IPS-18c (cell line): ENCODE results near the gene ENAH.
A peak's percentile ranks its signal among the peaks of the same experiment; 100 is the strongest.
"Not testable (repeated sequence)": the region's sequence is repeated elsewhere in the genome, so short reads cannot be mapped to it uniquely, and the experiment has no call there.

ENCODE experiments used
- H3K4me3 ChIP-seq: 2 replicates; pipeline ENCODE4 v1.7.0; 2013; ENCODE audit warnings: low read depth, mild to moderate bottlenecking, low read length, moderate library complexity; ENCODE audit not compliant: insufficient read depth
- H3K9me3 ChIP-seq: one replicate; pipeline ENCODE4 v1.6.1; 2013; ENCODE audit warnings: mild to moderate bottlenecking, low read length, moderate library complexity; ENCODE audit not compliant: control insufficient read depth, insufficient read depth

The ENAH gene

DNA sequence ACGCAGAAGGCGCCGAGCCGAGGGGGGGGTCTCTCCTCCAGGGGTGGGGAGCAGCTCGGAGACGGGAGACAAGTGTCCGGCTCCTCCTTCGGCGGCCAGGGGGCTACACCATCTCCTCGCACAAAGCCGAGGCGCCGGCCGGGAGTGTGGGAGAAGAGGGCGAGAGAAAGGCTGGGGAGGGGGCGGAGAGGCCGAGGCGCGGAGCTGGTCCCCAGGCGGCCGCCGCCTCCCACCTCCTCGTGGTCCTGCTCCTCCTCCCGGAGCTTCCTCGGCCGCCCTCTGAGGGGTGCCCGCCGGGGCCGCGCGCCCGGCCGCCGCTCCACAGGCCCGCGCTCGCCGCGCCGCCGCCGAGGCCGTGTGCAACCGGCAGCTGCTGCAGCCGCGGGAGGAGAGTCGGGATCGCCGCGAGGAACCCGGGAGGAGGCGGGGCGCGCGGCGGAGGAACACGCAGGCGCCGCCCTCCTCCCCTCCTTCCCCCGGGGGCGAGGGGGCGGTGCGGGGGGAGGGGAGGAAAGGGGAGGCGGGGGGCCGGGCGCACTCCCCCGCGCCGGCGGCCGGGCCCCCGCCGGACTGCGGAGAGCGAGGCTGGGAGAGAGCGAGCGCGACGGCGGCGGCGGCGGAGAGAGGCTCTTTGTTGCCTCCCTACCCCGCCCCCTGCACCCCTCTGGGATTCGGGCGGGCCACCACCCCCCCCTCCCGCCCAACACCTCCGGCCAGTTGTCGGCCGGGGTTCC is at the start of gene ENAH:
ENAH (minus strand) TSS at position 395 of the 734 bp plus-strand sequence. CDS start 433 bp downstream, outside the sequence.
- no peaks in the 10 kb centered on the region for H3K9me3 ChIP-seq
- H3K4me3 ChIP-seq: peak within 1 kb of the TSS; percentile 95

DNA sequence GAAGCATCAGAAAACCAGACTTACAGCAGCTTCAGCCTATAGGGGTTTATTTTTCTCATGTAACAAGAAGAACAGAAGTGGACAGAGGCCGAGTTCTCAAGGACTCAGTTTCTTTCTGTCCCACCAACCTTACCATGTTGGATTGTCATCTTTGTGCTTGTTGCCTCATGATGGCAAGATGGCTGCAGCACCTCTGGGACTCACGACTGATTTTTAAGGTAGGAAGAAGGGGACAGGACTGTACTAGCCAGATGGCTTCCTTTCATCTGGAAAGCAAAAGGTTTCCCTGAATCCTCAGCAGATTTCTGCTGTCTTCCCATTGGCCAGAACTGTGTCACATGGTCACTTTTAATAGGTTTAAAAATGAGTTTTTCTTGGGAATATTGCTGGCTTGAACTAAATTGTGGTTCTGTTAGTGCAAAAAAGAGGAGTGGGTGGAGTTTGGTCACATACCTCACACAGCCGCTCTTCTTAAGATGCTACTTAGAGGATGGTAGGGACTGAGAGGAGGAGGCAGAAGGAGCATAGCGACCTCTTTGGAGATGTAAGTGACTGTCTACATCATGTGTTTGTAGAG is 48.1 kb upstream of the ENAH start:
- no peak overlapping the region for H3K4me3 ChIP-seq

DNA sequence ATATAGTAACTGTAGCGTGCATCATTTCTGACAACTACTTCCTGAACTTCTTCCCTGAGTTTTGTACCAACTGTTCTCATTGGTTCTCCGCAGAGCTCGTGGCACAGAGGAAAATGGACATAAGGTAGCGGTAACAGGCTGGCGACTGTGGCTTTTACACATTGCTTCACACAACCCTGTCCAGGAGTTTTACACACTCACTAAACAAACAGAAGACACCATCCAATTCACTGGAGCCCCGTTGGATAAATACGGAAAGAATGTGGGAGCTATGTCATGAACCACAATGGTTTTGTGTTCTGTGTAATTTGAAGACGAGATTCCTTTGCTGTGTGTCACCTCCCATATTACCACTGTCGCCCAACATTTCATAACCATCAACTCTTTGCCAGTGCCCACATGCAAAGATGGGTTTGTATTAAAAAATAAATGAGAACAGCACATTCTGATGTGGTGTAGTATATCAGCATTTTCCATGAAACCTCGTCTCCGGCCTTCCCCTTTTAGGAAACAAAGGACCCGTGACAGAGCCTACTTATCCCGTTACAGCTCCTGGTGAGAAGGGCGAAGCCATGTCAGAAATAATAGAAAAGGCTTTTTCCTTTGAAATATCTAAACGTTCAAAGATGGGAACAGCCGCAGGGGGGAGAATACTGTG is 47.4 kb upstream of the ENAH start:
- no peaks in the 10 kb centered on the region for H3K9me3 ChIP-seq
- H3K4me3 ChIP-seq: no peak overlapping the region

More for the DNA sequence above, 48.1 kb upstream of the ENAH start:
- no peaks in the 10 kb centered on the region for H3K9me3 ChIP-seq

DNA sequence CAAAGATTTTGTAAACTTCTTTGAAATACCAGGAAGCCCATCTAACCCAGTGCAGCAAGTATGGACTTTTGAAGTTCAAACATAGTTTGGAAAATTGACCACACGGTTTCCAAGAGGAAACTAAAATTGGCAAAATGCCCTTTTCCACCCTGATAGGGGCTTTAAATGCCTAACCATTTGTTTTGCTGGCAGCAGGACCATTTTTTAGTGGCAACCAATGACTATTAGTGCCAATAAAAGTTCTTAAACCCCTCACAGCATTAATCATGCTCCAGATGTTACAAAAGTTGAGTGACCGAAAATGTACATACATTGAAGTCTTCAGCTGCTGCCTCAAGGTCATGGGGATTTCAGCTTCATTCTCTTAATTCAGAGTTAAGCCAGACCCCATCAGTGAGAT is 46.4 kb upstream of the ENAH start:
- Histone ChIP-seq H3K9me3 (no peaks in the 10 kb centered on the region), H3K4me3 (no peak overlapping the region)

DNA sequence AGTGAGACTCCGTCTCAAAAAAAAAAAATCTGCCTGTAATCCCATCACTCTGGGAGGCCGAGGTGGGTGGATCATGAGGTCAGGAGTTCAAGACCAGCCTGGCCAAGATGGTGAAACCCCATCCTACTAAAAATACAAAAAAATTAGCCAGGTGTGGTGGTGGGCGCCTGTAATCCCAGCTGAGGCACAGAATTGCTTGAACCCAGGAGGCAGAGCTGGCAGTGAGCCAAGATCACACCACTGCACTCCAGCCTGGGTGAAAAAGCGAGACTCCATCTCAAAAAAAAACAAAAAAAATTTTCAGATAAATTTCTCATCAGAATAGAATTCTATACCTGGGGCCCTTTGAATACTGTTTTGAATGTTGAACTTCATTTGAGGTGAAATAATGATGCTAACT is 45.3 kb upstream of the ENAH start:
- H3K4me3 ChIP-seq, H3K9me3 ChIP-seq: not testable (repeated sequence)

DNA sequence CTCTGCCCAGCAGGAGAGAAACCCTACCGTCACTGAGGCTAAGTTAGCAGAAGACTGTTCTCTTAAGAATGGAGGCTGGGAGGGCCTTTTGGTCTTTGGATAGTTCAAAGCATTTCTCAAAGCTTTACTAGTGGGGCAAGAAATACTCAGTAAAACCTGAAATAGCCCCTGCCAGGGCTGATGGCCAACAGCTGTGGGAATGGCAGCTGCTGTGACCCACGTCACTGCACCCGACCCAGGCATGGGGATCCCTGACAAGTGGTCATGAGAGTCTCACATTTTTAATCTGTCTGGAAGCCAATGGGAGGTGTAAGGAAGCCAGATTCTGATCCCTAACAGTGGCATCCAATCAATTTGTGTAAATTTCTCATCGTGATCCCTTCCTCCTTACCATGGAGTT is 44.5 kb upstream of the ENAH start:
- no peaks in the 10 kb centered on the region for H3K9me3 ChIP-seq
- H3K4me3 ChIP-seq: no peak overlapping the region

DNA sequence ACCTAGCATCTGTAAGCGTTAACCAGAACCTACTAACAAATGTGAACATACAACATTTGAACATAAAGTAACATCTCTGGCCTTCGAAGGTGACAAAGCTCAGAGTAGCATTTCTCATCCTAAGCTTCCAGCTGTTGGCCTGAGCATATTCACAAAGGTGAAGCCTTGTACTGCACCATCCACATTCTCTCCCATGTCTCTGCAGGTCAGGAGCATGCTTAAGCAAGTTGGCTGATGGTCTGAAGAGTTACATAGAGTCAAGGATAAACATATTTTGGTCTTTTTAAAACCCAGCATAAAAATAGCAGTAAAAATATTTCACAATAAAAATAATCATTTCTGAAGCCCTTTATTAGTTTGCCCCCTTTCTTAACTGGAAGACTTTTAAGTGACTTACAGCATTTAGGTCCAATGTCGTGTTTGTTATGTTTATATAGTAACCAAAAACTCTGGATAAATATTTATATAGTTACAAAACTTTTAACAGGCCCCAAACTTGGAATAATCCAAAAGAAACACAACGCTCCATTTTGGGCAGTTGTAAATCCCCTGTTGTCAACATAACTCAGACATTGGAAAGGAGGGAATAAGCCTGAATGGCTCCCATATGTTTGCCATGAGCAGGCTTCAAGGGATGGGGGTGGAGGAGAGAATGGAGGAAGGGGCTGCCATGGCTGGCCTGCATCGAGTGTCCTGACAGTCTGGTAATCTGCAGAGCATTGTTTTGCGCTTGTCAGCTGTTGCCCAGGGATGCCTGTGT is 42.8 kb upstream of the ENAH start:
- Histone ChIP-seq H3K4me3 (no peak overlapping the region), H3K9me3 (no peaks in the 10 kb centered on the region)

DNA sequence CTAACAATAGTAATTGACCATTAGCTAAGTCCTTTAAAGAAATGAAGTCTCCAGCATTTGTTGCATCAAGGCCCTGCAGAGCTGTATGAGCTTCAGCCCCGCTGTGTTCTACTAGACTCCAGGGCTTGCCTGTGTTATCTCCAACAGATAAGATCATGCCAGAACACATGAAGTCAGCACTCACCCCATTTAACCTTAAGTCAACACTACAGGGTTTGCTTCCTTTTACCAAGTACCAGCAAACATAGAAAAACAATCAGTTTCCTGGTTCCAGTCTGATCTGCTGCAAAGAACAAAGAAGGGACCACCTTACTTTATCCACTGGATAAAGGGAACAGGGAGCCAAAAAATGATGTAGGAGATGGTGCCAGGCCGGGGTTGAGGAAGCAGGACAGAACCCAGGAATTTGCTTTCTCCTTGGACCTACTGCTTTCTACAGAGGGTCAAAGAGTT is 41.3 kb upstream of the ENAH start:
- H3K9me3 ChIP-seq: no peaks in the 10 kb centered on the region

DNA sequence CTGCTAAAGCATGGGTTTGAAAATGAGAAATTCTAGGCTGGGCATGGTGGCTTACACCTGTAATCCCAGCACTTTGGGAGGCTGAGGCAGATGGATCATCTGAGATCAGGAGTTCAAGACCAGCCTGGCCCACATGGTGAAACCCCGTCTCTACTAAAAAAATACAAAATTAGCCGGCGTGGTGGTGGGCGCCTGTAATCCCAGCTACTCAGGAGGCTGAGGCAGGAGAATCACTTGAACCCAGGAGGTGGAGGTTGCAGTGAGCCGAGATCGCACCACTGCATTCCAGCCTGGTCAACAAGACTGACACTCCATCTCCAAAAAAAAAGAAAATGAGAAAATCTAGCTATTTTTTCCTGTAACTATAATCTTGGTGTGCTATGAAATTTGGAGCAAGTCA is 40.8 kb upstream of the ENAH start:
- not testable (repeated sequence) for H3K4me3 ChIP-seq, H3K9me3 ChIP-seq

More for the DNA sequence above, 41.3 kb upstream of the ENAH start:
- no peak overlapping the region for H3K4me3 ChIP-seq

DNA sequence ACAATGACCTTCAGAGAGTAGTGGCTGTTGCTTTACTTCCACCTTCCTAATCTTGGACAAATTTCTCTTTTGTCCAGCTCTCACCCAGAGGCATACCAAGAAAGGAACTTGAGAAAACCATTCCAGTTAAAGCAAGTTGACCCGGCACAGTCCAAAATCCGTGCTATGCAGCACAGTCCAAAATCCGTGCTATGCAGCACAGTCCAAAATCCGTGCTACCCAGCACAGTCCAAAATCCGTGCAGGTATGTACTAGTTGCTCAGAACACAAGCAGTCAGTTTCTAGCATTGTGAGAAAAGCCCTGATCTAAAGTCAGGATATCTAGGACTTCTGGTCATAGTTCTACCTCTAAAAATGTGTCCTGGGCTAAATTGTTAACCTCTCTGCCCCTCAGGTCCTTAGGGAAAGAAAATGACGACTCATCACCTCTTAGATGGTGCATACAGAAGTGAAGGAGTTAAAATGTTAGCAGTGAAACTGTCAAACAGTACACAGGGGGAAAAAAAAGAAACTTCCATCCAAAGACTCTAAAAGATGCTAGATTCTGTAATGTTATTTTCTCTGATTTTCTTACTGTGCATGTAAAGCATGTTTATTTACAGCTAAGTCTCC is 40.3 kb upstream of the ENAH start:
- H3K4me3 ChIP-seq: no peak overlapping the region
- no peaks in the 10 kb centered on the region for H3K9me3 ChIP-seq

DNA sequence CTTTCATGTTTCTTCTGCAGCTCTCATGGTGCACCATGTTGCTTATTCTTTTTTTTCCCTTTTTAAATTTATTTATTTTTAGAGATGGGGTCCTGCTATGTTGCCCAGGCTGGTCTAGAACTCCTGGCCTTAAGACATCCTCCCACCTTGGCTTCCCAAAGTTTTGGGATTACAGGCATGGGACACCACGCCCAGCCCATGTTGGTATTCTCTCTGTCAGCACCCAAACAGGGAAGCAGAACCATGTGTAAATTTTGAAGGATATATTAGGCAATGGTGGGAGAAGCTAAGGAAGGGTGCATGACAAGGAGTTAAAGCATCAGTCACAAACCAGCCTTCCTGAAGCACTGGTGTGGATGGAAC is 39.6 kb upstream of the ENAH start:
- no peaks in the 10 kb centered on the region for H3K9me3 ChIP-seq

DNA sequence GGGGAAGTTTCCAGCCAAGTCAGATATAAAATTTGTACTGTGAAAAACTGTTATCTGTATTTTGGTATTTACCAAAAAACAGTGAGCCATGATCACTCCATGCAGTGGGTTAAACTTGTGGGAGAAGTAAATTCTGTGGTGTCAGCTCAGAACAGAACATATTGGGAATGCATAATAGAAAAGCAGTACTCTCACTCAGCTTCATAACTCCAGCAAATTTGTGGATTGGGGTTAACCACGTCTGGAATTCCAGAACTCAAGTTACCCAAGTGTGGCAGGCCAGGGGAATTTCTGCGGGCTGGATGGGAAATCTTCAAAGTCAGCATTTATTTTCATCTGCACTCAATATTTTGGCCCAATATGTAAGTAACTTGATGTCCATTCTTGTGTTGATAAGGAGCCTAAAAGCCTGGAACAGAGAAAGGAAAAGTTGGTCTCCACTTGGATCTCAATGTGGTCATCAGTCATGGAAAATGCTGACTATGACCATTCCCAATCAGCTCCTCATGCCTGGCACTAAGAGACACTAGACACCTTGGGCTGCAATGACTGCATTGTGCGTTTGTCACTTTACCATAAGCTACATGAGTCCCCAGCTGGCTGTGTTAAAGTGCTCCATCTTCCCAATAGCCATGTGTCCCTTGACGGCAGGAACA is 39.1 kb upstream of the ENAH start:
- Histone ChIP-seq H3K9me3 (no peaks in the 10 kb centered on the region), H3K4me3 (no peak overlapping the region)

More for the DNA sequence above, 39.6 kb upstream of the ENAH start:
- no peak overlapping the region for H3K4me3 ChIP-seq

DNA sequence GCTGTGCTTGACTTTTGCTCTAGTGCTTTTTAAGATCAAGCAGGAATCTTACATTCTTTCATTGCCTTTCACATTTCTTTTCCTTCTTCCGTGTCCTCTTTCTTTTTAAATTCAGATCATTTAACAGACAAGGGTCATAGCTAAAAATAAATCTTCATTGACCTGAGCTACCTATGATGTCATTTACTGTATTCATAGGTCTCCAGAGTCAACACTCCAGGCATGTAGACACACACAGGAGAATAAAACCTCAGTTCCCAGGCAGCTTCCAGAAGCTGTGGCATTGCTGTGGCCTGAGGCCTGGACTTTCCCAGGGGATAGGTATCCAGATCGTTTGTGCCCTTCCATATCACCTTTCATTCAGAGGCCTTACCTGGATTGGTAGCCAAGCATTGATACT is 38.5 kb upstream of the ENAH start:
- H3K4me3 ChIP-seq: no peak overlapping the region
- no peaks in the 10 kb centered on the region for H3K9me3 ChIP-seq

DNA sequence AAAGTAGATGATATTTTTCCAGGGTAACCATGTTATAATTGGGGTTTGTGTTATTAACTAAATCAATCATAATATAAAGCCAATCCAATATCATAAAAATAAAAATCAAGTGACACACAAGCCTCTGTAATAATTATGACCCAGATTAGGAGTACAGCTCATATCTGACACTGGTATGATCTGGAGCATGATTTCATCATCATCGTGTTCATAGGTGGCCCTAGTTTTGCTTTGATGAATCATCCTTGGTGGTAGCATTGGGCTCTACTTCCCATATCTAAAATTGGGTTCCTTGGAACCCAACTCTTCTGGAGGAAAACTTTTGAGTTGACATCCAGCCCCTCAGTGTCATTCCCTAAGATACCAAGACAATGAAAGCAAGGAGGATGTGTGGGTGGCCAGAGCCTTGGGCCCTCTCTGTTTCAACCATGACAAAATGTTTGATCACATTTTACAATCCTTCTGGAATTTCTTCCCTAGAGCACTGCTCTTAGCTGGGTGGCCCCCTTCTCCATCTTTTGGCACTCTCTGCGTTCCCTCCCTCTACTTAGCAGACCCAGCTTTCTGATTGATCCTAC is 37.0 kb upstream of the ENAH start:
- Histone ChIP-seq H3K9me3 (no peaks in the 10 kb centered on the region), H3K4me3 (no peak overlapping the region)

DNA sequence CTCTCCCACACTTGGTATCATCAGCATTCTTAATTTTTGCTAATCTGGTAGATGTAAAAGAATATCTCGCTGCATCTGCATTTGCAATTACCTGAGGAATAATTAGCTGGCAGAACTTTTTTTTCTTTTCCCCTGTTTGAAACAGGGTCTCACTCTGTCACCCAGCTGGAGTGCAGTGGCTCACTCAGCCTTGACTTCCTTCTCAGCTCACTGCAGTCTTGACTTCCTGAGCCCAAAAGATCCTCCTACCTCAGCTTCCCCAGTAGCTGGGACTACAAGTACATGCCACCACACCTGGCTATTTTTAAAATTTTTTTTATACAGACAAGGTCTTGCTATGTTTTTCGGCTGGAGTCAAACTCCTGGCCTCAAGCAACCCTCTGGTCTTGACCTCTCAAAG is 35.4 kb upstream of the ENAH start:
- H3K4me3 ChIP-seq: no peak overlapping the region
- H3K9me3 ChIP-seq: no peaks in the 10 kb centered on the region

DNA sequence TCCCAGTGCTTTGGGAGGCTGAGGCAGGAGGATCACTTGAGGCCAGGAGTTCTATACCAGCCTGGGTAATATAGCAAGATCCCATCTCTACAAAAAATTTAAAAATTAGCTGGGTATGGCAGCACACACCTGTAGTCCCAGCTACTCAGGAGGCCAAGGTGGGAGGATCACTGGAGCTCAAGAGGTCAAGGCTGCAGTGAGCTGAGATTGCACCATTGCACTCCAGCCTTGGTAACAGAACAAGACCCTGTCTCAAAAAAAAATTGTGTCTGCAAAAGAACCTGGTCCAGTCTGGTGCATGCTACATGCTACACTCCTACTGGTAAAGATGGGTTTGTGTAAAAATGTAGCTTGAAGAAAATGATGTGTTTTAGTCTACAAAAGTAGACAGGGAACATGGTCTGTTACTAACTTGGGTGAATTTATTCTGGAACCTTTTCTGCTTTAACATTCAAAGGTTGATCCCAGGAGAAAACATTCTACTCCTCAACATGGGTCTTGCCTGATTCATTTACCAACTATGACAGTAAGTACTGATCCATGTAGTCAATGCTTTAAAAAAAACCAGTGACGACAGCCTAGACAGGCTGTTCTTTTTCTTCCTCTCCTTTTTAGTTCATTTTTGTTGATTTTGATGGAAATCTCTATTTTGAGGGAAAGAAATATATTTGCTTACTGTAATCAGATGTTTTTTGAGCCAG is 32.7 kb upstream of the ENAH start:
- Histone ChIP-seq H3K9me3 (no peaks in the 10 kb centered on the region), H3K4me3 (no peak overlapping the region)
